HL-60 (cell line): Measurements from ENCODE around the gene NEDD4L.

ENCODE experiments used
- DNase-seq, 2 experiments: peaks; one replicate each; pipeline ENCODE4 v3.0.0-alpha.2; 2010 to 2020; ENCODE audit warnings: low read depth in 1 of 2, low spot score in 1 of 2
- H3K27ac ChIP-seq: fragments of 250-450 bp; sonication (Bioruptor Pico); replicated peaks from 2 replicates; pipeline ENCODE4 v1.5.1; 2020; ENCODE audit warnings: mild to moderate bottlenecking, moderate library complexity
- H3K27me3 ChIP-seq: fragments of 250-450 bp; sonication (Bioruptor Pico); 2 replicates; pipeline ENCODE4 v1.5.1; 2021; ENCODE audit warnings: mild to moderate bottlenecking, moderate library complexity; ENCODE audit not compliant: insufficient read depth, poor library complexity, severe bottlenecking
- H3K4me3 ChIP-seq: replicated peaks from 2 replicates; pipeline ENCODE4 v1.5.1; 2011; ENCODE audit warnings: mild to moderate bottlenecking, control low read depth, low read length; ENCODE audit not compliant: insufficient read depth
- GABPA ChIP-seq: IDR thresholded peaks from 2 replicates; pipeline ENCODE4 v1.6.1; 2012; ENCODE audit warnings: low read depth
- POLR2AphosphoS5 ChIP-seq: IDR thresholded peaks from 2 replicates; pipeline ENCODE4 v1.6.1; 2012; ENCODE audit warnings: low read depth
- REST ChIP-seq: IDR thresholded peaks from 2 replicates; pipeline ENCODE4 v1.6.1; 2012; ENCODE audit warnings: low read depth; ENCODE audit not compliant: insufficient replicate concordance
- SPI1 ChIP-seq: IDR thresholded peaks from 2 replicates; pipeline ENCODE4 v1.6.1; 2012; ENCODE audit warnings: low read depth, mild to moderate bottlenecking, borderline replicate concordance
- TF ChIP-seq, protein P1 (sequence below): IDR thresholded peaks from one replicate; pipeline ENCODE4 v1.5.1; 2011; ENCODE audit warnings: low read length, control low read depth, inconsistent platforms; ENCODE audit not compliant: insufficient read depth

Gene NEDD4L

DNA sequence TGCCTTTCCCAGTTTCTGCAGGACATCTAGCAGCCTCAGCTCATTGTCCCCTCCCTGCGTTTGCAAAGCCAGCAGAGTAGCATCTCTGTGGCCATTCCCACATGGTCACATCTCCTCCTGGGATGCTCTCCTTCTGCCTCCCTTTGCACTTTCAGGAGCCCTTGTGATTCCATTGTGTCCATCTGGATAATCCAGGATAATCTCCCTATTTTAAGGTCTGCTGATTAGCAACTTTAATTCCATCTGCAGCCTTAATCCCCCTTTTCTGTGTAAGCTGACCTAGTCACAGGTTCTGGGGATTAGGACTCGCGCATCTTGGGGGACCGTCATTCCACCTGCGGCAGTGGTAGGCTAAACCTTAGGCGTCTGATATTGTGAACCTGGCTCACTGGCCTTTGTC is 70.7 kb downstream of the NEDD4L start:
- no peak overlapping the region for H3K4me3 ChIP-seq
- no peak for DNase-seq
- no peak overlapping the region for H3K27ac ChIP-seq
- peaks cover 8% of the 10 kb centered on the region for H3K27me3 ChIP-seq
- TF ChIP-seq POLR2AphosphoS5: no peak
- TF ChIP-seq GABPA: no peak
- no peak for TF ChIP-seq SPI1
- TF ChIP-seq REST: no peak
- TF ChIP-seq, protein P1, sequence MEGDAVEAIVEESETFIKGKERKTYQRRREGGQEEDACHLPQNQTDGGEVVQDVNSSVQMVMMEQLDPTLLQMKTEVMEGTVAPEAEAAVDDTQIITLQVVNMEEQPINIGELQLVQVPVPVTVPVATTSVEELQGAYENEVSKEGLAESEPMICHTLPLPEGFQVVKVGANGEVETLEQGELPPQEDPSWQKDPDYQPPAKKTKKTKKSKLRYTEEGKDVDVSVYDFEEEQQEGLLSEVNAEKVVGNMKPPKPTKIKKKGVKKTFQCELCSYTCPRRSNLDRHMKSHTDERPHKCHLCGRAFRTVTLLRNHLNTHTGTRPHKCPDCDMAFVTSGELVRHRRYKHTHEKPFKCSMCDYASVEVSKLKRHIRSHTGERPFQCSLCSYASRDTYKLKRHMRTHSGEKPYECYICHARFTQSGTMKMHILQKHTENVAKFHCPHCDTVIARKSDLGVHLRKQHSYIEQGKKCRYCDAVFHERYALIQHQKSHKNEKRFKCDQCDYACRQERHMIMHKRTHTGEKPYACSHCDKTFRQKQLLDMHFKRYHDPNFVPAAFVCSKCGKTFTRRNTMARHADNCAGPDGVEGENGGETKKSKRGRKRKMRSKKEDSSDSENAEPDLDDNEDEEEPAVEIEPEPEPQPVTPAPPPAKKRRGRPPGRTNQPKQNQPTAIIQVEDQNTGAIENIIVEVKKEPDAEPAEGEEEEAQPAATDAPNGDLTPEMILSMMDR: no peak

GRCh38 chr18:58116818-58117217 is 72.8 kb downstream of the NEDD4L start:
- Histone ChIP-seq H3K27me3 (peaks cover 8% of the 10 kb centered on the region), H3K27ac (no peak overlapping the region), H3K4me3 (no peak overlapping the region)
- DNase-seq: no peak
- no peak for TF ChIP-seq GABPA

DNA sequence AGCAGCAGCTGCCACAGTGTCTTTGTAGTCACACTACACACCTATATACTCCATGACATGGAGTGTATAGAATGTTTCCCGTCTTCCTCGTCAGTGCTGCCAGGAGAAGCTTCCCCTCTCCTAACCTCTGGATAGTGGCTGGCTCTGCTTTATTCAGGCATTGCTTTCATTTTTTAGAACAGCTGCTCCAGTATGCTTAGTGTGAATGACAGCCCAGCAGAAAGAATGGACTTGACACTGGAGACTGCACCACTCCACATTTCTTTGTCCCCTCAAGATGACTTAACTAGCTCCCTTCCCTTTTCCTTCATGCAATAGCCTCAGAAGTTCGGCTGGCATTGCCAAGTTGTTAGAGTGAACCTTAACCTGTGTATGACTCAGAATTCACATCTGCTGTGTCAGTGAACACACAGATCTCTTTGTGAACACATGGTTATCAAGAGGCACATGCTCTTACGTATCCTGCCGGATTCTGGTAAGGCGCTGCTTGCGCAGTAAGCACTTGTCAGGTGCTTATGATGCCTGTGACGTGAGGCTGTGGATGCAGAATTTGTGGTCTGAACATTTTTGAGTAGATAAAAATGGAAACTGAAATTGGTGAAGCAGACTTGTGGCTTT is 73.9 kb downstream of the NEDD4L start:
- Histone ChIP-seq H3K4me3 (no peak overlapping the region), H3K27ac (no peak overlapping the region), H3K27me3 (peaks cover 8% of the 10 kb centered on the region)
- TF ChIP-seq GABPA (no peak), POLR2AphosphoS5 (no peak), SPI1 (no peak), REST (no peak)
- TF ChIP-seq, protein P1: no peak
- no peak for DNase-seq

DNA sequence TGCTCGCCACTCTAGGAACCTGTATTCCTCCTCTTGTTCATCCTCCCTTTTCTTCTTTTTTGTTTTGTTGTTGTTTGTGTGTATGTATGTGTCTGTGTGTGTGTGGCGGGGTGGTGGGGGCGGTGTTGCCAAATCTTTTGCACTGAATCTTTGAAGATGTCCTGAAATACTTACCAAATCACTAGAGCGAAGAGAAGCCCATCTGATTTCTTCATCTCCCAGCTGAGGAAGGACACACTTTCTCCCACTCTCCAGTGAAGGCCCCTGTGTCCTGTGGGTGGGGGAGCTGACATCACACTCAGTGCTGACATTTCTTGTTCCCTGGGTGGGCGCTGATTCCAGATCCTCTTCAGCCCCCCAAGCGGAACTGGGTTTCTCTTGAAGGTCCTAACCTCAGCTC is 74.5 kb downstream of the NEDD4L start:
- Histone ChIP-seq H3K27ac (no peak overlapping the region), H3K27me3 (peaks cover 8% of the 10 kb centered on the region), H3K4me3 (no peak overlapping the region)
- TF ChIP-seq POLR2AphosphoS5: no peak
- no peak for DNase-seq

- Histone ChIP-seq H3K4me3 (no peak overlapping the region), H3K27ac (no peak overlapping the region), H3K27me3 (peaks cover 8% of the 10 kb centered on the region)
- DNase-seq: no peak
- TF ChIP-seq, protein P1: no peak
- no peak for TF ChIP-seq SPI1
- no peak for TF ChIP-seq REST
- no peak for TF ChIP-seq POLR2AphosphoS5
- TF ChIP-seq GABPA: no peak
Measured at GRCh38 chr18:58119819-58120218, 75.8 kb downstream of the NEDD4L start.
